Spleen (tissue), 11 donors: ENCODE measurements around the gene GATA6. TPM values are rescaled to one million over a fixed set of nuclear protein-coding genes. Genes with fewer than 3 reads are reported as not detected.

ENCODE experiments used
- DNase-seq: peaks from one replicate; pipeline ENCODE4 v3.0.0-alpha.2; 2020
- H3K27ac ChIP-seq, 8 donors: fragments of 200-600 bp; sonication (generic) in 7 of 8; 1 replicate in 4 of 8; 2 replicates in 4 of 8; pipeline versions ENCODE4 v1.5.0 to v1.8.0; 2016 to 2021; ENCODE audit warnings: inconsistent platforms in 4 of 8, mild to moderate bottlenecking in 4 of 8, moderate library complexity in 1 of 8
- H3K27me3 ChIP-seq, 7 donors: fragments of 200-600 bp; sonication (generic) in 6 of 7; replicated peaks in 1 of 7; 1 replicate in 4 of 7; 2 replicates in 3 of 7; pipeline versions ENCODE4 v1.5.0 to v1.8.0; 2016 to 2021; ENCODE audit warnings: inconsistent platforms in 3 of 7, mild to moderate bottlenecking in 1 of 7
- H3K36me3 ChIP-seq, 6 donors: fragments of 200-600 bp; sonication (generic) in 5 of 6; 1 replicate in 4 of 6; 2 replicates in 2 of 6; pipeline versions ENCODE4 v1.5.0 to v1.8.0; 2016 to 2021; ENCODE audit warnings: inconsistent platforms in 2 of 6
- H3K4me1 ChIP-seq, 6 donors: fragments of 200-600 bp; sonication (generic) in 5 of 6; 1 replicate in 3 of 6; 2 replicates in 3 of 6; pipeline versions ENCODE4 v1.5.0 to v1.8.0; 2016 to 2021; ENCODE audit warnings: inconsistent platforms in 3 of 6
- H3K4me3 ChIP-seq, 8 donors: fragments of 200-600 bp; sonication (generic) in 7 of 8; 1 replicate in 4 of 8; 2 replicates in 4 of 8; pipeline versions ENCODE4 v1.5.0 to v1.8.0; 2016 to 2021; ENCODE audit warnings: inconsistent platforms in 4 of 8, mild to moderate bottlenecking in 4 of 8, moderate library complexity in 2 of 8
- H3K9me3 ChIP-seq, 8 donors: fragments of 200-600 bp; sonication (generic) in 7 of 8; 1 replicate in 4 of 8; 2 replicates in 4 of 8; pipeline versions ENCODE4 v1.5.0 to v1.8.0; 2016 to 2021; ENCODE audit warnings: inconsistent platforms in 4 of 8
- POLR2A ChIP-seq, 3 donors: fragments of 450-650 bp; IDR thresholded peaks; one replicate each; pipeline ENCODE4 v1.5.1; 2017; ENCODE audit warnings: antibody characterized with exemption in 3 of 3, mild to moderate bottlenecking in 1 of 3
- POLR2AphosphoS5 ChIP-seq, 3 donors: sonication (generic); formaldehyde crosslinking; IDR thresholded peaks; one replicate each; pipeline ENCODE4 v1.5.1; 2017; ENCODE audit warnings: antibody characterized with exemption in 3 of 3
- WGBS, 5 donors: extraction: QIAGEN DNeasy Blood & Tissue Kit in 3 of 5; methylation state at CpG; one replicate each; pipeline versions ENCODE4 v1.1.5 to v1.1.7; 2013 to 2018; 5-methylcytosine and 5-hydroxymethylcytosine counted together
- intact Hi-C: fragments of 100-400 bp; cut with DNase I; formaldehyde crosslinking; loops from one replicate; pipeline ENCODE4 v1.15.0; 2023; ENCODE audit warnings: low total_unique reads
- polyA plus RNA-seq, 3 donors: library from polyadenylated mRNA; stranded (reverse); fragments of 200-250 nt; gene quantifications; one replicate each; pipeline ENCODE4 v1.2.1, GENCODE V29; 2013
- total RNA-seq, 7 donors: library from RNA; depleted of rRNA in 3 of 7; stranded (reverse); fragments of >200 nt in 3 of 7; fragmentation: NEBNext Ultra II Directional in 4 of 7; extraction: Animal tissue kit (Norgen Biotek cat#: 25700) in 4 of 7; gene quantifications; one replicate each; pipeline versions ENCODE4 v1.1.0 to v1.2.1, GENCODE V29; 2016 to 2021
- TF ChIP-seq, protein P1 (sequence below), 11 experiments: fragments of 200-600 bp in 7 of 11; fragments of 450-650 bp in 4 of 11; sonication (generic) in 4 of 11; IDR thresholded peaks in 8 of 11; conservative IDR thresholded peaks in 3 of 11; 1 replicate in 7 of 11; 2 replicates in 4 of 11; pipeline versions ENCODE4 v1.4.0 to v1.8.0; 2016 to 2021; ENCODE audit warnings: antibody characterized with exemption in 11 of 11, inconsistent platforms in 4 of 11, mild to moderate bottlenecking in 1 of 11
- donor health status: healthy with polysubstance abuse.
- donor health status: DM: no; HTN: no; CAD: no; lungs with moderate emphysema.
- donor health status: DM: no; HTN: no; CAD: no.
- donor health status: Bipolar disorder and iron deficiency.
- donor health status: healthy.
- donor health status: DM: no; HTN: no; CAD: no.
- donor health status: DM: yes; HTN: yes; CAD: no.

The GATA6 gene
- total and polyA plus RNA-seq, 10 donors, result 4.2 to 65.3 (median 34.8) TPM

GRCh38 chr18:22238681-22239080, 69.3 kb downstream of the GATA6 start:
- H3K27me3 ChIP-seq, result no peaks in the 10 kb centered on the region
- peaks cover 0 to 5% (median 0%) of the 10 kb centered on the region in 6 donors for H3K4me1 ChIP-seq
- TF ChIP-seq, protein P1, sequence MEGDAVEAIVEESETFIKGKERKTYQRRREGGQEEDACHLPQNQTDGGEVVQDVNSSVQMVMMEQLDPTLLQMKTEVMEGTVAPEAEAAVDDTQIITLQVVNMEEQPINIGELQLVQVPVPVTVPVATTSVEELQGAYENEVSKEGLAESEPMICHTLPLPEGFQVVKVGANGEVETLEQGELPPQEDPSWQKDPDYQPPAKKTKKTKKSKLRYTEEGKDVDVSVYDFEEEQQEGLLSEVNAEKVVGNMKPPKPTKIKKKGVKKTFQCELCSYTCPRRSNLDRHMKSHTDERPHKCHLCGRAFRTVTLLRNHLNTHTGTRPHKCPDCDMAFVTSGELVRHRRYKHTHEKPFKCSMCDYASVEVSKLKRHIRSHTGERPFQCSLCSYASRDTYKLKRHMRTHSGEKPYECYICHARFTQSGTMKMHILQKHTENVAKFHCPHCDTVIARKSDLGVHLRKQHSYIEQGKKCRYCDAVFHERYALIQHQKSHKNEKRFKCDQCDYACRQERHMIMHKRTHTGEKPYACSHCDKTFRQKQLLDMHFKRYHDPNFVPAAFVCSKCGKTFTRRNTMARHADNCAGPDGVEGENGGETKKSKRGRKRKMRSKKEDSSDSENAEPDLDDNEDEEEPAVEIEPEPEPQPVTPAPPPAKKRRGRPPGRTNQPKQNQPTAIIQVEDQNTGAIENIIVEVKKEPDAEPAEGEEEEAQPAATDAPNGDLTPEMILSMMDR (IDR thresholded peaks at IDR 0.05 in 8 of 11, conservative IDR thresholded peaks at IDR 0.05 in 3 of 11), result no peak
- no peak for TF ChIP-seq POLR2AphosphoS5 (IDR thresholded peaks at IDR 0.05)
- TF ChIP-seq POLR2A (IDR thresholded peaks at IDR 0.05), result no peak
- no peak overlapping the region for H3K27ac ChIP-seq
- no peak overlapping the region for H3K4me3 ChIP-seq
- DNase-seq, result no peak
- H3K36me3 ChIP-seq, result no peaks in the 10 kb centered on the region
- 82 to 90% (median 85%) methylated on average over 6 of the region's 6 CpGs for WGBS, 5 donors
- H3K9me3 ChIP-seq, result no peaks in the 10 kb centered on the region
- intact Hi-C loops, result no loop called here

DNA sequence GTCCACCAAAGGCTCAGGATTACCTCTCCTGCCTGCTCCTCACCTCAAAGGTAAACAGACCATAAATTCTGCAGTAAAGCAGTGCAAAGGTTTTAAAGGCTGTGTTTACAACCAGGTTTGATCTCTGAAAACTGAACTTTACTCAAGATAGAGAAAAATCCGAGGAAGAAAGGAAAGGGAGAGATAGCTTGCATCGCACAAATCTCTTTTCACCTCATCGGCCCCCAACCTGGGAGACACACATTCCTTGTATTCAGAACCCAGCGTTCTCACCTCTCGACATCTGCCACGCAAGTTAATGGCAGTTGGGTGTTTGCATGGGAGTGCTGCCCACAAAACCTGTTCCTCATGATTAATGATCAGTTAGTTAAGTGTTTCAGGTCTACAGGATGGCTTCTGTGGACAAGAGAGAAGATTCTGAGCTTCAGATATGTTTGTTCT, 72.6 kb downstream of the GATA6 start:
- H3K9me3 ChIP-seq, result no peaks in the 10 kb centered on the region
- no peak for DNase-seq
- WGBS, 5 donors, result 75 to 84% (median 77%) methylated on average over 6 of the region's 6 CpGs

DNA sequence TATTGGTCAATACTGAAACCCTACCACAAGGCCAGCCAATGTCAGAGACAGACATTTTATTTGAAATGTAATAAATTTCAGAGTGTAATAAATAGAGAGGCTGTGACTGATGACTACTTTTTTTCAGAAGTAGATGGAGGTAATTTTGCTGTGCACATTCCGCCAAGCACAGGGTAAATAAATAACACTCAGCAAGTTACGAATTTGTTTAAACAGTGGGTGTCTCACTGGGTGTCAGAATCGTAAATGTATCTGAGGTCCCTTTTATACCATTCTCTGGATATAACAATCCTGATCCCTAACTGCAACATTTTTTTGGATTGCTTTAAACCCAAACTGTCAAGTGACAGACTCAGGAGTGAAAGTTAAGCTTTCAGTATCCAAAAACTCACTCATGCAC, 74.1 kb downstream of the GATA6 start:
- Histone ChIP-seq H3K36me3 (no peaks in the 10 kb centered on the region), H3K9me3 (no peaks in the 10 kb centered on the region), H3K27me3 (no peaks in the 10 kb centered on the region), H3K4me3 (no peak overlapping the region), H3K27ac (no peak overlapping the region), H3K4me1 (peaks cover 0 to 5% (median 0%) of the 10 kb centered on the region in 6 donors)
- TF ChIP-seq POLR2A (IDR thresholded peaks at IDR 0.05) (no peak), POLR2AphosphoS5 (IDR thresholded peaks at IDR 0.05) (no peak)
- TF ChIP-seq, protein P1 (IDR thresholded peaks at IDR 0.05 in 8 of 11, conservative IDR thresholded peaks at IDR 0.05 in 3 of 11), result no peak
- WGBS, 5 donors, result 89 to 98% (median 94%) methylated on average over 3 of the region's 3 CpGs
- DNase-seq, result no peak
- intact Hi-C loops, result no loop called here

More for the DNA sequence above, 72.6 kb downstream of the GATA6 start:
- intact Hi-C loops, result no loop called here
- Histone ChIP-seq H3K27ac (no peak overlapping the region), H3K27me3 (no peaks in the 10 kb centered on the region), H3K4me3 (no peak overlapping the region), H3K4me1 (peaks cover 0 to 5% (median 0%) of the 10 kb centered on the region in 6 donors), H3K36me3 (no peaks in the 10 kb centered on the region)
- TF ChIP-seq POLR2A (IDR thresholded peaks at IDR 0.05), result no peak
- TF ChIP-seq, protein P1 (IDR thresholded peaks at IDR 0.05 in 8 of 11, conservative IDR thresholded peaks at IDR 0.05 in 3 of 11), result no peak
- TF ChIP-seq POLR2AphosphoS5 (IDR thresholded peaks at IDR 0.05), result no peak

DNA sequence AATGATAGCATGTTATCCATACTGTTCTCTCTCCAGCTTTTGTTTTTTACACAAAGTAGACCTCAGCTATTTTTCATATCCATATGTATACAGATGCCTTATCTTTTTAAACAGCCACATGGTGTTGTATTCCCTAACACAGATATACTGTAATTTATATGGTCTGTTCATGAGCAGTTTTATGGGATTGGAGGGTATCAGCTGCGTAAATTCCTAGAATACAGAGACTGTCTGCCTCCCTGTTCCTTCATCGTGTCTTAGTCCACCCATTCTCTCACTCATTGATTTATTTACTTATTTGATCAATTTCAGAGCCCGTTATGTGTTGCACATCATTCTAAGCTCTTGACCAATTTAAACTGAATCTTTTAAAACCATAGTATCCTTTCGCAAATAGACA, 80.6 kb downstream of the GATA6 start:
- intact Hi-C loops, result no loop called here
- no peak overlapping the region for H3K27ac ChIP-seq
- no peaks in the 10 kb centered on the region for H3K27me3 ChIP-seq
- H3K36me3 ChIP-seq, result no peaks in the 10 kb centered on the region
- 82 to 94% (median 91%) methylated on average over 4 of the region's 4 CpGs for WGBS, 5 donors
- no peak overlapping the region for H3K4me3 ChIP-seq
- peaks cover 2 to 19% (median 8%) of the 10 kb centered on the region in 6 donors for H3K4me1 ChIP-seq
- no peak for DNase-seq
- no peak for TF ChIP-seq POLR2A (IDR thresholded peaks at IDR 0.05)
- TF ChIP-seq POLR2AphosphoS5 (IDR thresholded peaks at IDR 0.05), result no peak
- TF ChIP-seq, protein P1 (IDR thresholded peaks at IDR 0.05 in 8 of 11, conservative IDR thresholded peaks at IDR 0.05 in 3 of 11), result no peak
- H3K9me3 ChIP-seq, result no peaks in the 10 kb centered on the region
